ENCODE data around the gene GNG13.

GNG13 gene

DNA sequence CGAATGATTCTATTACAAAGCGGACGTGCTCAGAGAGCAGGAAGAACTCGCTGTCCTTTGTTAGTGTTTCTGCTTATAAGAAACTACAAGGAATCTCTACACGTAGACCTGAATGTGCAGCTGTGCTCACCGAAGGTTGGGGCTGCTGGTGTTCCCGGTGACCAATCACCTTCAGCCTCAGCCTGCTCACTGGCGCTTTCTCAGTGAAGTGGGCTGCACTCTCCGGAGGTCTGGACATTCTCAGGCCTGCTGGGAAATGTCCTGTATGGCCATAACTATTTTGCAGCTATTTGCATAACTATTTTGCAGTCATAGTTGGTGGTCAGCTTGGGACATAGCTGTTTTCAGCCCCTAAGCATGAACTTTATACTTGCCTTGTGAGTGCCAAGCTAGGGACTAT, 50.0 kb downstream of the GNG13 start:
- H3K9me3 ChIP-seq (ENCODE audit: control insufficient read depth, low read length) = no peaks in the 10 kb centered on the region
- whole genome bisulfite sequencing, 2 experiments = 83 to 87% methylated on average over 9 of the region's 9 CpGs
- H3K4me3 ChIP-seq (ENCODE audit: insufficient read depth, low read depth, low read length) = no peak overlapping the region
- H3K27me3 ChIP-seq (ENCODE audit: control insufficient read depth, insufficient read depth, low read length, poor library complexity, severe bottlenecking) = no peaks in the 10 kb centered on the region
- H3K4me1 ChIP-seq (ENCODE audit: control insufficient read depth, insufficient read depth, low read length) = peaks cover 13% of the 10 kb centered on the region
- no peak overlapping the region for H3K27ac ChIP-seq (ENCODE audit: insufficient read depth, low read depth, low read length, poor library complexity, severe bottlenecking)
- H3K36me3 ChIP-seq (ENCODE audit: control insufficient read depth, insufficient read depth, low read length) = no peaks in the 10 kb centered on the region

DNA sequence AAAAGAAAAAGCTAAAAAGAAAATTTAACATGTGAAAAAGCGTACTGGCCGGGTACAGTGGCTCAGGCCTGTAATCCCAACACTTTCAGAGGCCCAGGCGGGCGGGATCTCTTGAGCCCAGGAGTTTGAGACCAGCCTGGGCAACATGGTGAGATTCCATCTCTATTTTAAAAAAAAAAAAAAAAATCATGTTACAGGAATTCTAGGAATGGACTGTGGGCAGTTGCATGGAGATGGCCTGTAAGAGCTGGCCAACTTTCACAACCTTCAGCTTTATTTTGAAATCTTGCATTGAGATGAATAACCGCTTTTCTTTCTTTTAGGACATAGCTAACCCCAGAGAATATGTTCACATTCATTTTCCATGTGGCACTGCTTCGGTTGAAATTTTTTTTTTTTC, 51.5 kb downstream of the GNG13 start:
- Histone ChIP-seq H3K36me3 (ENCODE audit: control insufficient read depth, insufficient read depth, low read length) (no peaks in the 10 kb centered on the region), H3K9me3 (ENCODE audit: control insufficient read depth, low read length) (no peaks in the 10 kb centered on the region), H3K27ac (ENCODE audit: insufficient read depth, low read depth, low read length, poor library complexity, severe bottlenecking) (no peak overlapping the region), H3K27me3 (ENCODE audit: control insufficient read depth, insufficient read depth, low read length, poor library complexity, severe bottlenecking) (no peaks in the 10 kb centered on the region), H3K4me3 (ENCODE audit: insufficient read depth, low read depth, low read length) (no peak overlapping the region), H3K4me1 (ENCODE audit: control insufficient read depth, insufficient read depth, low read length) (peaks cover 13% of the 10 kb centered on the region)
- 93 to 95% methylated on average over 6 of the region's 6 CpGs for WGBS, 2 experiments
